ENCODE measurements around the gene L3MBTL4.

DNA sequence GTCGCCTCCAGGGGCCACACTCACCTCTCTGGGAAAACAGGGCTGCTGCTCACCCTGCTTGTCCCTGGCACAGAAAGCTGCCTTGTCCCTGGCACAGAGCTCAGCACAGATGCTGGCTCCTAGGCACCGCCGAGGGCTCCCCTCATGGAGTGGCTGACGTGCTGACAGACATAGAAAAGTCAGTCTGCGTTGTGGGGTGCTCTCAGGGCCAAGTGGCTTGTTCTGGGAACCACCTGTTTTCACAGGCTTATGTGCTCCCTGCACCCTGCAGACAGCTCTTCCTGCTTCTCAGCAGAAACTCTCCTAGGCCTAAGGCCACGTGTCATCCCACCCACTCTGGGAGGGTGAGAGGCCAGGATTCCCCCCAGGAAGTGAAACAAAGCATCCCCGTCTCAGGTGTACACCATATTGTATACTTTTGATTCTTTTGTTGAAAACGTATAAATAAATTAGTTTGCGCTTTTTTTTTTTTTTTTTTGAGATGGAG, 434.7 kb downstream of the L3MBTL4 start:
- no peak for TF ChIP-seq POLR2A (IDR thresholded peaks at IDR 0.05)
- TF ChIP-seq, protein P1, sequence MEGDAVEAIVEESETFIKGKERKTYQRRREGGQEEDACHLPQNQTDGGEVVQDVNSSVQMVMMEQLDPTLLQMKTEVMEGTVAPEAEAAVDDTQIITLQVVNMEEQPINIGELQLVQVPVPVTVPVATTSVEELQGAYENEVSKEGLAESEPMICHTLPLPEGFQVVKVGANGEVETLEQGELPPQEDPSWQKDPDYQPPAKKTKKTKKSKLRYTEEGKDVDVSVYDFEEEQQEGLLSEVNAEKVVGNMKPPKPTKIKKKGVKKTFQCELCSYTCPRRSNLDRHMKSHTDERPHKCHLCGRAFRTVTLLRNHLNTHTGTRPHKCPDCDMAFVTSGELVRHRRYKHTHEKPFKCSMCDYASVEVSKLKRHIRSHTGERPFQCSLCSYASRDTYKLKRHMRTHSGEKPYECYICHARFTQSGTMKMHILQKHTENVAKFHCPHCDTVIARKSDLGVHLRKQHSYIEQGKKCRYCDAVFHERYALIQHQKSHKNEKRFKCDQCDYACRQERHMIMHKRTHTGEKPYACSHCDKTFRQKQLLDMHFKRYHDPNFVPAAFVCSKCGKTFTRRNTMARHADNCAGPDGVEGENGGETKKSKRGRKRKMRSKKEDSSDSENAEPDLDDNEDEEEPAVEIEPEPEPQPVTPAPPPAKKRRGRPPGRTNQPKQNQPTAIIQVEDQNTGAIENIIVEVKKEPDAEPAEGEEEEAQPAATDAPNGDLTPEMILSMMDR (IDR thresholded peaks at IDR 0.05) = no peak
